ENCODE measurements around the gene ALS2CL.

GRCh38 chr3:46672349-46672695, 21.2 kb downstream of the ALS2CL start:
- TF ChIP-seq, protein P1, sequence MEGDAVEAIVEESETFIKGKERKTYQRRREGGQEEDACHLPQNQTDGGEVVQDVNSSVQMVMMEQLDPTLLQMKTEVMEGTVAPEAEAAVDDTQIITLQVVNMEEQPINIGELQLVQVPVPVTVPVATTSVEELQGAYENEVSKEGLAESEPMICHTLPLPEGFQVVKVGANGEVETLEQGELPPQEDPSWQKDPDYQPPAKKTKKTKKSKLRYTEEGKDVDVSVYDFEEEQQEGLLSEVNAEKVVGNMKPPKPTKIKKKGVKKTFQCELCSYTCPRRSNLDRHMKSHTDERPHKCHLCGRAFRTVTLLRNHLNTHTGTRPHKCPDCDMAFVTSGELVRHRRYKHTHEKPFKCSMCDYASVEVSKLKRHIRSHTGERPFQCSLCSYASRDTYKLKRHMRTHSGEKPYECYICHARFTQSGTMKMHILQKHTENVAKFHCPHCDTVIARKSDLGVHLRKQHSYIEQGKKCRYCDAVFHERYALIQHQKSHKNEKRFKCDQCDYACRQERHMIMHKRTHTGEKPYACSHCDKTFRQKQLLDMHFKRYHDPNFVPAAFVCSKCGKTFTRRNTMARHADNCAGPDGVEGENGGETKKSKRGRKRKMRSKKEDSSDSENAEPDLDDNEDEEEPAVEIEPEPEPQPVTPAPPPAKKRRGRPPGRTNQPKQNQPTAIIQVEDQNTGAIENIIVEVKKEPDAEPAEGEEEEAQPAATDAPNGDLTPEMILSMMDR (conservative IDR thresholded peaks at IDR 0.05), result no peak
- TF ChIP-seq EZH2 (IDR thresholded peaks at IDR 0.05; ENCODE audit: low read depth), result no peak

Measured in PC-9 (cell line).